HK-2 (cell line): Measurements from ENCODE around the gene LRRC51.
A peak's percentile ranks its signal among the peaks of the same experiment; 100 is the strongest.

ENCODE experiments used
- DNase-seq: peaks from one replicate; pipeline ENCODE4 v3.0.0-alpha.2; 2018; ENCODE audit not compliant: unreplicated experiment

Gene LRRC51

GRCh38 chr11:72080326-72081183, at the start of gene LRRC51, which contains the start of gene NUMA1:
LRRC51 (plus strand) TSS chr11:72080850; CDS start chr11:72089084, 8,234 bp downstream.
NUMA1 (minus strand) TSS chr11:72080542; CDS start chr11:72035943, 44,599 bp downstream.
- DNase-seq: peak; percentile 97

GRCh38 chr11:72036687-72037086, 44.0 kb upstream of the LRRC51 start:
- DNase-seq: no peak

- no peak for DNase-seq
Observed at GRCh38 chr11:72037554-72038311, 42.9 kb upstream of the LRRC51 start.

- DNase-seq: no peak
Observed at GRCh38 chr11:72038491-72038890, 42.2 kb upstream of the LRRC51 start.

GRCh38 chr11:72039031-72039855, 41.4 kb upstream of the LRRC51 start:
- DNase-seq: no peak

- no peak for DNase-seq
Observed at GRCh38 chr11:72039856-72040401, 40.7 kb upstream of the LRRC51 start.

- DNase-seq: peak; percentile 73
Observed at GRCh38 chr11:72040491-72041363, 39.9 kb upstream of the LRRC51 start.

GRCh38 chr11:72041364-72042063, 39.1 kb upstream of the LRRC51 start:
- DNase-seq: peak; percentile 38

GRCh38 chr11:72042064-72042745, 38.4 kb upstream of the LRRC51 start:
- DNase-seq: no peak

- DNase-seq: no peak
Observed at GRCh38 chr11:72045849-72046248, 34.8 kb upstream of the LRRC51 start.

- no peak for DNase-seq
Observed at GRCh38 chr11:72048766-72049460, 31.7 kb upstream of the LRRC51 start.

- DNase-seq: no peak
Observed at GRCh38 chr11:72058416-72059034, 22.1 kb upstream of the LRRC51 start.

GRCh38 chr11:72061739-72062396, 18.8 kb upstream of the LRRC51 start:
- no peak for DNase-seq

GRCh38 chr11:72066855-72067254, 13.8 kb upstream of the LRRC51 start:
- DNase-seq: no peak

- no peak for DNase-seq
Observed at GRCh38 chr11:72067266-72067665, 13.4 kb upstream of the LRRC51 start.

GRCh38 chr11:72067676-72068075, 13.0 kb upstream of the LRRC51 start:
- no peak for DNase-seq

GRCh38 chr11:72069200-72069599, 11.4 kb upstream of the LRRC51 start:
- no peak for DNase-seq

GRCh38 chr11:72069787-72070251, 10.8 kb upstream of the LRRC51 start:
- peak; percentile 79 for DNase-seq
